WTC11 (cell line): Measurements from ENCODE around the gene GPR160. TPM values are rescaled to one million over a fixed set of nuclear protein-coding genes. Genes with fewer than 3 reads are reported as not detected.

ENCODE experiments used
- CBFB ChIP-seq: sonication (generic); formaldehyde crosslinking; IDR thresholded peaks from 2 replicates; pipeline ENCODE4 v1.8.1; 2022; ENCODE audit warnings: mild to moderate bottlenecking, low read depth, missing genetic modification reagents
- FOXK1 ChIP-seq: sonication (generic); formaldehyde crosslinking; IDR thresholded peaks from 2 replicates; pipeline ENCODE4 v1.8.0; 2022; ENCODE audit warnings: mild to moderate bottlenecking, moderate library complexity, missing genetic modification reagents
- NR3C1 ChIP-seq: sonication (generic); formaldehyde crosslinking; conservative IDR thresholded peaks from 2 replicates; pipeline ENCODE4 v1.8.1; 2023; ENCODE audit warnings: low read depth, mild to moderate bottlenecking, missing genetic modification reagents
- ZNF138 ChIP-seq: sonication (generic); formaldehyde crosslinking; conservative IDR thresholded peaks from 2 replicates; pipeline ENCODE4 v1.8.1; 2022; ENCODE audit warnings: mild to moderate bottlenecking, moderate library complexity, missing genetic modification reagents
- ZNF219 ChIP-seq: sonication (generic); formaldehyde crosslinking; IDR thresholded peaks from 2 replicates; pipeline ENCODE4 v1.8.0; 2023; ENCODE audit warnings: missing genetic modification reagents, mild to moderate bottlenecking, borderline replicate concordance
- total RNA-seq: library from RNA; stranded (reverse); gene quantifications from 3 replicates; pipeline ENCODE4 v1.2.3, GENCODE V29; 2021
- TF ChIP-seq, protein P1 (sequence below): sonication (generic); formaldehyde crosslinking; conservative IDR thresholded peaks from 2 replicates; pipeline ENCODE4 v1.8.1; 2023; ENCODE audit warnings: mild to moderate bottlenecking, low read depth, missing genetic modification reagents, moderate library complexity
- TF ChIP-seq, protein P2 (sequence below): sonication (generic); formaldehyde crosslinking; IDR thresholded peaks from 2 replicates; pipeline ENCODE4 v1.8.0; 2023; ENCODE audit warnings: missing genetic modification reagents
- TF ChIP-seq, protein P3 (sequence below): sonication (generic); formaldehyde crosslinking; IDR thresholded peaks from 2 replicates; pipeline ENCODE4 v1.8.0; 2022; ENCODE audit warnings: mild to moderate bottlenecking, missing genetic modification reagents
- TF ChIP-seq, protein P4 (sequence below): sonication (generic); formaldehyde crosslinking; IDR thresholded peaks from 2 replicates; pipeline ENCODE4 v1.8.0; 2022; ENCODE audit warnings: mild to moderate bottlenecking, missing genetic modification reagents
- TF ChIP-seq, protein P5 (sequence below): sonication (generic); formaldehyde crosslinking; IDR thresholded peaks from 2 replicates; pipeline ENCODE4 v1.8.1; 2022; ENCODE audit warnings: low read depth, mild to moderate bottlenecking, moderate library complexity, missing genetic modification reagents, borderline replicate concordance
- TF ChIP-seq, protein P6 (sequence below): sonication (generic); formaldehyde crosslinking; IDR thresholded peaks from 2 replicates; pipeline ENCODE4 v1.8.1; 2023; ENCODE audit warnings: mild to moderate bottlenecking, missing genetic modification reagents, borderline replicate concordance
- TF ChIP-seq, protein P7 (sequence below): sonication (generic); formaldehyde crosslinking; IDR thresholded peaks from 2 replicates; pipeline ENCODE4 v1.8.1; 2022; ENCODE audit warnings: low read depth, missing genetic modification reagents, borderline replicate concordance
- TF ChIP-seq, protein P8 (sequence below): sonication (generic); formaldehyde crosslinking; IDR thresholded peaks from 2 replicates; pipeline ENCODE4 v1.8.0; 2022; ENCODE audit warnings: mild to moderate bottlenecking, missing genetic modification reagents

Gene GPR160
- total RNA-seq, 1 experiment from 2014 or later = 28.9 TPM

DNA sequence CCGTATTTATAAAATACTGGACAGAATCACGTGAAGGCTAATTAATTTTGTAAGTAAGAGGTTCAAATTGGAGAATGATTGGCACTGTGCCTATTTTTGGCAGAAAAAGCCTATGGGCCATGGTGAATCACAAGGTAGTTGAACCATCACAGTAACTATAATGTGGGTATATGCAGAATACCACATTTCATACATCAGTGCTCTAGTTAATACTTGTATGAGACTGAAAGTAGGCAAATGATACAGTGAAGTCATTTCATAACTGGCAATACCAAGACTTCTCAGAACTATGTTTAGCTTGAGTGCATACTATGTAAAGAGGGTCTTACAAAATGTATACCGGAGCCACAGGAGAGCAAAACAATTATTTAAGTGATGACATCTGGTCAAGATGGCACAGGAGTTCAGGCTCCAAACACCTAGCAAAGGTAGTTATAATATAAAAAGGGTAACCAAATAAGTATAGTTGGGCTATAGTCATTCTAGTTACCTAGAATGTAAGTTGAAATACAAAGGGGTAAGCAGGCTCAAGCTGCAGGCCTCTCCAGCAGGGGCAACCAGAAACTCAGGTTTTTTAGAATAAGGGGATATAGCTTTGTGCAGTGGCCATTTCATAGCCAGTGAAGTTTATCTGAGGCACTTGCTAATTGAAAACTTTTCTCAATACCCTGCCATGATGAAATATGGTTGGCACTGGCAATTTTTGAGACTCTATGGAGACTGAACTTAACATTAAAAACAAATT lies 19.1 kb downstream of the GPR160 start (continued):
- TF ChIP-seq, protein P1, sequence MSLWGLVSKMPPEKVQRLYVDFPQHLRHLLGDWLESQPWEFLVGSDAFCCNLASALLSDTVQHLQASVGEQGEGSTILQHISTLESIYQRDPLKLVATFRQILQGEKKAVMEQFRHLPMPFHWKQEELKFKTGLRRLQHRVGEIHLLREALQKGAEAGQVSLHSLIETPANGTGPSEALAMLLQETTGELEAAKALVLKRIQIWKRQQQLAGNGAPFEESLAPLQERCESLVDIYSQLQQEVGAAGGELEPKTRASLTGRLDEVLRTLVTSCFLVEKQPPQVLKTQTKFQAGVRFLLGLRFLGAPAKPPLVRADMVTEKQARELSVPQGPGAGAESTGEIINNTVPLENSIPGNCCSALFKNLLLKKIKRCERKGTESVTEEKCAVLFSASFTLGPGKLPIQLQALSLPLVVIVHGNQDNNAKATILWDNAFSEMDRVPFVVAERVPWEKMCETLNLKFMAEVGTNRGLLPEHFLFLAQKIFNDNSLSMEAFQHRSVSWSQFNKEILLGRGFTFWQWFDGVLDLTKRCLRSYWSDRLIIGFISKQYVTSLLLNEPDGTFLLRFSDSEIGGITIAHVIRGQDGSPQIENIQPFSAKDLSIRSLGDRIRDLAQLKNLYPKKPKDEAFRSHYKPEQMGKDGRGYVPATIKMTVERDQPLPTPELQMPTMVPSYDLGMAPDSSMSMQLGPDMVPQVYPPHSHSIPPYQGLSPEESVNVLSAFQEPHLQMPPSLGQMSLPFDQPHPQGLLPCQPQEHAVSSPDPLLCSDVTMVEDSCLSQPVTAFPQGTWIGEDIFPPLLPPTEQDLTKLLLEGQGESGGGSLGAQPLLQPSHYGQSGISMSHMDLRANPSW (CRISPR knock-in tag) = no peak
- TF ChIP-seq, protein P2, sequence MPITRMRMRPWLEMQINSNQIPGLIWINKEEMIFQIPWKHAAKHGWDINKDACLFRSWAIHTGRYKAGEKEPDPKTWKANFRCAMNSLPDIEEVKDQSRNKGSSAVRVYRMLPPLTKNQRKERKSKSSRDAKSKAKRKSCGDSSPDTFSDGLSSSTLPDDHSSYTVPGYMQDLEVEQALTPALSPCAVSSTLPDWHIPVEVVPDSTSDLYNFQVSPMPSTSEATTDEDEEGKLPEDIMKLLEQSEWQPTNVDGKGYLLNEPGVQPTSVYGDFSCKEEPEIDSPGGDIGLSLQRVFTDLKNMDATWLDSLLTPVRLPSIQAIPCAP (CRISPR knock-in tag) = no peak
- TF ChIP-seq, protein P3, sequence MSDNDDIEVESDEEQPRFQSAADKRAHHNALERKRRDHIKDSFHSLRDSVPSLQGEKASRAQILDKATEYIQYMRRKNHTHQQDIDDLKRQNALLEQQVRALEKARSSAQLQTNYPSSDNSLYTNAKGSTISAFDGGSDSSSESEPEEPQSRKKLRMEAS (CRISPR knock-in tag) = no peak
- TF ChIP-seq, protein P4, sequence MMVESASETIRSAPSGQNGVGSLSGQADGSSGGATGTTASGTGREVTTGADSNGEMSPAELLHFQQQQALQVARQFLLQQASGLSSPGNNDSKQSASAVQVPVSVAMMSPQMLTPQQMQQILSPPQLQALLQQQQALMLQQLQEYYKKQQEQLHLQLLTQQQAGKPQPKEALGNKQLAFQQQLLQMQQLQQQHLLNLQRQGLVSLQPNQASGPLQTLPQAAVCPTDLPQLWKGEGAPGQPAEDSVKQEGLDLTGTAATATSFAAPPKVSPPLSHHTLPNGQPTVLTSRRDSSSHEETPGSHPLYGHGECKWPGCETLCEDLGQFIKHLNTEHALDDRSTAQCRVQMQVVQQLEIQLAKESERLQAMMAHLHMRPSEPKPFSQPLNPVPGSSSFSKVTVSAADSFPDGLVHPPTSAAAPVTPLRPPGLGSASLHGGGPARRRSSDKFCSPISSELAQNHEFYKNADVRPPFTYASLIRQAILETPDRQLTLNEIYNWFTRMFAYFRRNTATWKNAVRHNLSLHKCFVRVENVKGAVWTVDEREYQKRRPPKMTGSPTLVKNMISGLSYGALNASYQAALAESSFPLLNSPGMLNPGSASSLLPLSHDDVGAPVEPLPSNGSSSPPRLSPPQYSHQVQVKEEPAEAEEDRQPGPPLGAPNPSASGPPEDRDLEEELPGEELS = no peak
- no peak for TF ChIP-seq ZNF219 (CRISPR knock-in tag)
- TF ChIP-seq, protein P5, sequence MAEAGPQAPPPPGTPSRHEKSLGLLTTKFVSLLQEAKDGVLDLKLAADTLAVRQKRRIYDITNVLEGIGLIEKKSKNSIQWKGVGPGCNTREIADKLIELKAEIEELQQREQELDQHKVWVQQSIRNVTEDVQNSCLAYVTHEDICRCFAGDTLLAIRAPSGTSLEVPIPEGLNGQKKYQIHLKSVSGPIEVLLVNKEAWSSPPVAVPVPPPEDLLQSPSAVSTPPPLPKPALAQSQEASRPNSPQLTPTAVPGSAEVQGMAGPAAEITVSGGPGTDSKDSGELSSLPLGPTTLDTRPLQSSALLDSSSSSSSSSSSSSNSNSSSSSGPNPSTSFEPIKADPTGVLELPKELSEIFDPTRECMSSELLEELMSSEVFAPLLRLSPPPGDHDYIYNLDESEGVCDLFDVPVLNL (CRISPR knock-in tag) = no peak
- TF ChIP-seq FOXK1 = no peak
- TF ChIP-seq, protein P6, sequence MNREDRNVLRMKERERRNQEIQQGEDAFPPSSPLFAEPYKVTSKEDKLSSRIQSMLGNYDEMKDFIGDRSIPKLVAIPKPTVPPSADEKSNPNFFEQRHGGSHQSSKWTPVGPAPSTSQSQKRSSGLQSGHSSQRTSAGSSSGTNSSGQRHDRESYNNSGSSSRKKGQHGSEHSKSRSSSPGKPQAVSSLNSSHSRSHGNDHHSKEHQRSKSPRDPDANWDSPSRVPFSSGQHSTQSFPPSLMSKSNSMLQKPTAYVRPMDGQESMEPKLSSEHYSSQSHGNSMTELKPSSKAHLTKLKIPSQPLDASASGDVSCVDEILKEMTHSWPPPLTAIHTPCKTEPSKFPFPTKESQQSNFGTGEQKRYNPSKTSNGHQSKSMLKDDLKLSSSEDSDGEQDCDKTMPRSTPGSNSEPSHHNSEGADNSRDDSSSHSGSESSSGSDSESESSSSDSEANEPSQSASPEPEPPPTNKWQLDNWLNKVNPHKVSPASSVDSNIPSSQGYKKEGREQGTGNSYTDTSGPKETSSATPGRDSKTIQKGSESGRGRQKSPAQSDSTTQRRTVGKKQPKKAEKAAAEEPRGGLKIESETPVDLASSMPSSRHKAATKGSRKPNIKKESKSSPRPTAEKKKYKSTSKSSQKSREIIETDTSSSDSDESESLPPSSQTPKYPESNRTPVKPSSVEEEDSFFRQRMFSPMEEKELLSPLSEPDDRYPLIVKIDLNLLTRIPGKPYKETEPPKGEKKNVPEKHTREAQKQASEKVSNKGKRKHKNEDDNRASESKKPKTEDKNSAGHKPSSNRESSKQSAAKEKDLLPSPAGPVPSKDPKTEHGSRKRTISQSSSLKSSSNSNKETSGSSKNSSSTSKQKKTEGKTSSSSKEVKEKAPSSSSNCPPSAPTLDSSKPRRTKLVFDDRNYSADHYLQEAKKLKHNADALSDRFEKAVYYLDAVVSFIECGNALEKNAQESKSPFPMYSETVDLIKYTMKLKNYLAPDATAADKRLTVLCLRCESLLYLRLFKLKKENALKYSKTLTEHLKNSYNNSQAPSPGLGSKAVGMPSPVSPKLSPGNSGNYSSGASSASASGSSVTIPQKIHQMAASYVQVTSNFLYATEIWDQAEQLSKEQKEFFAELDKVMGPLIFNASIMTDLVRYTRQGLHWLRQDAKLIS (CRISPR knock-in tag) = no peak
- TF ChIP-seq NR3C1 (CRISPR knock-in tag) = no peak
- TF ChIP-seq, protein P7, sequence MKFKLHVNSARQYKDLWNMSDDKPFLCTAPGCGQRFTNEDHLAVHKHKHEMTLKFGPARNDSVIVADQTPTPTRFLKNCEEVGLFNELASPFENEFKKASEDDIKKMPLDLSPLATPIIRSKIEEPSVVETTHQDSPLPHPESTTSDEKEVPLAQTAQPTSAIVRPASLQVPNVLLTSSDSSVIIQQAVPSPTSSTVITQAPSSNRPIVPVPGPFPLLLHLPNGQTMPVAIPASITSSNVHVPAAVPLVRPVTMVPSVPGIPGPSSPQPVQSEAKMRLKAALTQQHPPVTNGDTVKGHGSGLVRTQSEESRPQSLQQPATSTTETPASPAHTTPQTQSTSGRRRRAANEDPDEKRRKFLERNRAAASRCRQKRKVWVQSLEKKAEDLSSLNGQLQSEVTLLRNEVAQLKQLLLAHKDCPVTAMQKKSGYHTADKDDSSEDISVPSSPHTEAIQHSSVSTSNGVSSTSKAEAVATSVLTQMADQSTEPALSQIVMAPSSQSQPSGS (CRISPR knock-in tag) = no peak
- TF ChIP-seq, protein P8, sequence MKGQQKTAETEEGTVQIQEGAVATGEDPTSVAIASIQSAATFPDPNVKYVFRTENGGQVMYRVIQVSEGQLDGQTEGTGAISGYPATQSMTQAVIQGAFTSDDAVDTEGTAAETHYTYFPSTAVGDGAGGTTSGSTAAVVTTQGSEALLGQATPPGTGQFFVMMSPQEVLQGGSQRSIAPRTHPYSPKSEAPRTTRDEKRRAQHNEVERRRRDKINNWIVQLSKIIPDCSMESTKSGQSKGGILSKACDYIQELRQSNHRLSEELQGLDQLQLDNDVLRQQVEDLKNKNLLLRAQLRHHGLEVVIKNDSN = no peak
- no peak for TF ChIP-seq CBFB (CRISPR knock-in tag)
- no peak for TF ChIP-seq ZNF138 (CRISPR knock-in tag)
